ENCODE data around the gene RIN3.

The RIN3 gene

GRCh38 chr14:92733007-92733406 is 219.4 kb downstream of the RIN3 start:
- TF ChIP-seq PKNOX1 (IDR thresholded peaks at IDR 0.05) = no peak
- no peak for TF ChIP-seq ZNF384 (IDR thresholded peaks at IDR 0.05)
- TF ChIP-seq NFRKB (IDR thresholded peaks at IDR 0.05) = no peak
- no peak for TF ChIP-seq L3MBTL2 (conservative IDR thresholded peaks at IDR 0.05)
- TF ChIP-seq BHLHE40 (IDR thresholded peaks at IDR 0.05; ENCODE audit: borderline replicate concordance) = no peak
- TF ChIP-seq SP1 (IDR thresholded peaks at IDR 0.05) = no peak
- TF ChIP-seq FOXA1 (IDR thresholded peaks at IDR 0.05) = no peak
- TF ChIP-seq ELF4 (IDR thresholded peaks at IDR 0.05) = no peak
- no peak for TF ChIP-seq TARDBP (IDR thresholded peaks at IDR 0.05)
- TF ChIP-seq CTBP1 (IDR thresholded peaks at IDR 0.05; ENCODE audit: borderline replicate concordance) = no peak
- no peak for TF ChIP-seq ARNT (IDR thresholded peaks at IDR 0.05)
- no peak for TF ChIP-seq FOXM1 (IDR thresholded peaks at IDR 0.05; ENCODE audit: borderline replicate concordance)
- no peak for TF ChIP-seq SUZ12 (IDR thresholded peaks at IDR 0.05)
- TF ChIP-seq HDGF (IDR thresholded peaks at IDR 0.05; ENCODE audit: borderline replicate concordance) = no peak
- no peak for TF ChIP-seq LEF1 (IDR thresholded peaks at IDR 0.05; ENCODE audit: borderline replicate concordance)
- no peak for TF ChIP-seq FOXK2 (IDR thresholded peaks at IDR 0.05)
- no peak for DNase-seq (ENCODE audit: extremely low spot score)
- ChIA-PET CTCF (no interaction called here), POLR2A (interaction anchor here (1.5 kb wide), 1 partner anchor 16 kb away, joined by 9 read pairs; the partner anchor contains the start of gene LGMN)

- no peak for DNase-seq (ENCODE audit: extremely low spot score)
- TF ChIP-seq NFRKB (IDR thresholded peaks at IDR 0.05) = no peak
- no peak for TF ChIP-seq ARNT (IDR thresholded peaks at IDR 0.05)
- TF ChIP-seq HDGF (IDR thresholded peaks at IDR 0.05; ENCODE audit: borderline replicate concordance) = no peak
- ChIA-PET POLR2A (interaction anchor here (1.5 kb wide), 1 partner anchor 14 kb away, joined by 9 read pairs; the partner anchor contains the start of gene LGMN), CTCF (no interaction called here)
These were observed 221.0 kb downstream of the RIN3 start for GRCh38 chr14:92734618-92735017.

GRCh38 chr14:92735344-92735743 is 221.8 kb downstream of the RIN3 start:
- DNase-seq (ENCODE audit: extremely low spot score) = no peak
- ChIA-PET CTCF (no interaction called here), POLR2A (no interaction called here)
- TF ChIP-seq NFRKB (IDR thresholded peaks at IDR 0.05) (no peak), FOXK2 (IDR thresholded peaks at IDR 0.05) (no peak), BHLHE40 (IDR thresholded peaks at IDR 0.05; ENCODE audit: borderline replicate concordance) (no peak), L3MBTL2 (conservative IDR thresholded peaks at IDR 0.05) (no peak), SUZ12 (IDR thresholded peaks at IDR 0.05) (no peak), PKNOX1 (IDR thresholded peaks at IDR 0.05) (no peak), FOXA1 (IDR thresholded peaks at IDR 0.05) (no peak), LEF1 (IDR thresholded peaks at IDR 0.05; ENCODE audit: borderline replicate concordance) (no peak), ZNF384 (IDR thresholded peaks at IDR 0.05) (no peak), SP1 (IDR thresholded peaks at IDR 0.05) (no peak), CTBP1 (IDR thresholded peaks at IDR 0.05; ENCODE audit: borderline replicate concordance) (no peak), HDGF (IDR thresholded peaks at IDR 0.05; ENCODE audit: borderline replicate concordance) (no peak), ELF4 (IDR thresholded peaks at IDR 0.05) (no peak), FOXM1 (IDR thresholded peaks at IDR 0.05; ENCODE audit: borderline replicate concordance) (no peak), TARDBP (IDR thresholded peaks at IDR 0.05) (no peak), ARNT (IDR thresholded peaks at IDR 0.05) (no peak)

- POLR2A ChIA-PET = interaction anchor here (1.2 kb wide), 1 partner anchor 12 kb away, joined by 3 read pairs; the partner anchor contains the start of gene LGMN
- no peak for DNase-seq (ENCODE audit: extremely low spot score)
- TF ChIP-seq TARDBP (IDR thresholded peaks at IDR 0.05) (no peak), SP1 (IDR thresholded peaks at IDR 0.05) (no peak), LEF1 (IDR thresholded peaks at IDR 0.05; ENCODE audit: borderline replicate concordance) (no peak), SUZ12 (IDR thresholded peaks at IDR 0.05) (no peak), FOXM1 (IDR thresholded peaks at IDR 0.05; ENCODE audit: borderline replicate concordance) (no peak), BHLHE40 (IDR thresholded peaks at IDR 0.05; ENCODE audit: borderline replicate concordance) (no peak)
- CTCF ChIA-PET = no interaction called here
These were observed 223.6 kb downstream of the RIN3 start for GRCh38 chr14:92737206-92737605.

- no peak for DNase-seq (ENCODE audit: extremely low spot score)
- TF ChIP-seq SUZ12 (IDR thresholded peaks at IDR 0.05) (no peak), FOXM1 (IDR thresholded peaks at IDR 0.05; ENCODE audit: borderline replicate concordance) (no peak), HDGF (IDR thresholded peaks at IDR 0.05; ENCODE audit: borderline replicate concordance) (no peak), TARDBP (IDR thresholded peaks at IDR 0.05) (no peak), ZNF384 (IDR thresholded peaks at IDR 0.05) (no peak), SP1 (IDR thresholded peaks at IDR 0.05) (no peak), FOXK2 (IDR thresholded peaks at IDR 0.05) (no peak), L3MBTL2 (conservative IDR thresholded peaks at IDR 0.05) (no peak), PKNOX1 (IDR thresholded peaks at IDR 0.05) (no peak), LEF1 (IDR thresholded peaks at IDR 0.05; ENCODE audit: borderline replicate concordance) (no peak), ELF4 (IDR thresholded peaks at IDR 0.05) (no peak), FOXA1 (IDR thresholded peaks at IDR 0.05) (no peak), ARNT (IDR thresholded peaks at IDR 0.05) (no peak), NFRKB (IDR thresholded peaks at IDR 0.05) (no peak), CTBP1 (IDR thresholded peaks at IDR 0.05; ENCODE audit: borderline replicate concordance) (no peak)
- ChIA-PET CTCF (no interaction called here), POLR2A (no interaction called here)
These were observed 224.1 kb downstream of the RIN3 start for GRCh38 chr14:92737619-92738188.
